Measurements from ENCODE around the gene SLX9.

DNA sequence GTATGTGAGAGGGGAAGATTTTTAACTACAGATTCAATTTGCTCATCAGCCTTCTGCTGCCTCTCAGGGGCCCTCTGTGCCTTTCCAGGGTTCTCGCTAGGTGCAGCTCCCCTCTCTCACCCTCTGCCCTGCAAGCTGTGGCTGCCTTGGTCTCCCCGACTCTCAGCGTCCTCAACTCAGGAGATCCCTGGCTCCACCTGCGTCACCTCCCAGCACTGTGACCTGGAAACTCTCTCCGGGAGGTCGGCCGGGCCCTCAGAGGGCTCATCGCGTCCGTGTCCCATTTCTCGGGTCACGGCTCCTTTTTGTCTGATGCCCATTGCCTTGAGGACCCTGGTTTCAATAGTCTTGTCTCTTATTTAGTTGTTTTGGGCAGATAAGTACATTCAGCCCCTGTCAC is 71.0 kb downstream of the SLX9 start:
- TF ChIP-seq CTCF (IDR thresholded peaks at IDR 0.05), result no peak
- TF ChIP-seq ZFX (IDR thresholded peaks at IDR 0.05; ENCODE audit: borderline replicate concordance), result no peak
